C4-2B (cell line): ENCODE results near the gene HIVEP3.

ENCODE experiments used
- ZFX ChIP-seq: fragments of 450-650 bp; IDR thresholded peaks from 2 replicates; pipeline ENCODE4 v1.6.1; 2017
- TF ChIP-seq, protein P1 (sequence below): fragments of 450-650 bp; conservative IDR thresholded peaks from 2 replicates; pipeline ENCODE4 v1.5.1; 2017; ENCODE audit warnings: mild to moderate bottlenecking

DNA sequence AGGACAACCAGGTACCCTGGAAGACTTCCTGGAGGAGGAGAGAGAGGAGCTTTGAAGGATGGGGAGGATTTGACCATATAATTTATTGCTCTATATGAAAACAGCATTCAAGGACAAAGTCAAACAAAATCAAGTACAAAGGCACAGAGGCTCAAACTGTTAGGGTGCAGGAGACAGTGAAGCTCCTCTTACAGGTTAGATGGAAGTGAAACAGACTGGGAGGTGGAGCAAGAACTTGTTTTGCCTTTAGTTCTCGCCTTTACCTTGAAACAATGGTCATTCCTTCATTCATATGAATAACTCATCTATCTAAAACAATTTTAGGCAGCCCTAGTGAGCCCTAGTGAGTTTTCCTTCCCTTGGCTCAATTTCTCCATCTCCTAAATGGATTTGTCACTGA lies 199.6 kb downstream of the HIVEP3 start:
- TF ChIP-seq, protein P1, sequence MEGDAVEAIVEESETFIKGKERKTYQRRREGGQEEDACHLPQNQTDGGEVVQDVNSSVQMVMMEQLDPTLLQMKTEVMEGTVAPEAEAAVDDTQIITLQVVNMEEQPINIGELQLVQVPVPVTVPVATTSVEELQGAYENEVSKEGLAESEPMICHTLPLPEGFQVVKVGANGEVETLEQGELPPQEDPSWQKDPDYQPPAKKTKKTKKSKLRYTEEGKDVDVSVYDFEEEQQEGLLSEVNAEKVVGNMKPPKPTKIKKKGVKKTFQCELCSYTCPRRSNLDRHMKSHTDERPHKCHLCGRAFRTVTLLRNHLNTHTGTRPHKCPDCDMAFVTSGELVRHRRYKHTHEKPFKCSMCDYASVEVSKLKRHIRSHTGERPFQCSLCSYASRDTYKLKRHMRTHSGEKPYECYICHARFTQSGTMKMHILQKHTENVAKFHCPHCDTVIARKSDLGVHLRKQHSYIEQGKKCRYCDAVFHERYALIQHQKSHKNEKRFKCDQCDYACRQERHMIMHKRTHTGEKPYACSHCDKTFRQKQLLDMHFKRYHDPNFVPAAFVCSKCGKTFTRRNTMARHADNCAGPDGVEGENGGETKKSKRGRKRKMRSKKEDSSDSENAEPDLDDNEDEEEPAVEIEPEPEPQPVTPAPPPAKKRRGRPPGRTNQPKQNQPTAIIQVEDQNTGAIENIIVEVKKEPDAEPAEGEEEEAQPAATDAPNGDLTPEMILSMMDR: no peak
- no peak for TF ChIP-seq ZFX
